GM06990 (cell line): ENCODE measurements around the gene EDA.
"Not testable (repeated sequence)": the region's sequence is repeated elsewhere in the genome, so short reads cannot be mapped to it uniquely, and the experiment has no call there.

Source experiments
- DNase-seq: peaks from one replicate; pipeline ENCODE4 v3.0.0-alpha.2; 2011; ENCODE audit not compliant: insufficient read length; ENCODE audit errors: extremely low read depth
- H3K27me3 ChIP-seq: replicated peaks from 2 replicates; pipeline ENCODE4 v1.6.0; 2011; ENCODE audit warnings: low read length; ENCODE audit not compliant: control insufficient read depth, insufficient read depth
- H3K36me3 ChIP-seq: 2 replicates; pipeline ENCODE4 v1.5.1; 2011; ENCODE audit warnings: low read length; ENCODE audit not compliant: control insufficient read depth, insufficient read depth
- H3K4me3 ChIP-seq: replicated peaks from 2 replicates; pipeline ENCODE4 v1.5.1; 2011; ENCODE audit warnings: low read depth, mild to moderate bottlenecking, control low read depth, low read length
- TF ChIP-seq, protein P1 (sequence below): IDR thresholded peaks from 2 replicates; pipeline ENCODE4 v1.5.1; 2011; ENCODE audit warnings: low read length, control low read depth, mild to moderate bottlenecking, inconsistent platforms; ENCODE audit not compliant: insufficient read depth, poor library complexity, severe bottlenecking

The EDA gene

DNA sequence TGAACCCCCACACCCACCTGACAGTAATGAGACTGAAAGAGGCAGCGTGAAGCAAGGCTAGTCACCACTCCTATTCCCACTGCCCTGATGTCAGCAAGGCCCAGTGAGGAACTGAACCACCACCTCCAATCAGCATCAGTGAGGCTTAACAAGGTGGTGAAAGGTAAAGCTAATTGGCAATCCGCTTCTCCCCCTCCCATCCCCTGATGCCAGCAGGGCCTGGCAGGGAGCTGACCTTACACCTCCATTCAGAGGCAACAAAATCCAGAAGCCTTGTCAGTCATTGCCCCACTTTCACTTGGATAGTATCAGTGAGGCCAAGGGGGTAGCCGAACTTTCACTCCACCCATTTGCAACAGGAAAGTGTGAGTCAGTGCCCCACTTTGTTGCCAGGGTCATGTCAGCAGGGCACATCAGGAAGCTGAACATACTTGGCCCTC lies 373.1 kb downstream of the EDA start:
- TF ChIP-seq, protein P1, sequence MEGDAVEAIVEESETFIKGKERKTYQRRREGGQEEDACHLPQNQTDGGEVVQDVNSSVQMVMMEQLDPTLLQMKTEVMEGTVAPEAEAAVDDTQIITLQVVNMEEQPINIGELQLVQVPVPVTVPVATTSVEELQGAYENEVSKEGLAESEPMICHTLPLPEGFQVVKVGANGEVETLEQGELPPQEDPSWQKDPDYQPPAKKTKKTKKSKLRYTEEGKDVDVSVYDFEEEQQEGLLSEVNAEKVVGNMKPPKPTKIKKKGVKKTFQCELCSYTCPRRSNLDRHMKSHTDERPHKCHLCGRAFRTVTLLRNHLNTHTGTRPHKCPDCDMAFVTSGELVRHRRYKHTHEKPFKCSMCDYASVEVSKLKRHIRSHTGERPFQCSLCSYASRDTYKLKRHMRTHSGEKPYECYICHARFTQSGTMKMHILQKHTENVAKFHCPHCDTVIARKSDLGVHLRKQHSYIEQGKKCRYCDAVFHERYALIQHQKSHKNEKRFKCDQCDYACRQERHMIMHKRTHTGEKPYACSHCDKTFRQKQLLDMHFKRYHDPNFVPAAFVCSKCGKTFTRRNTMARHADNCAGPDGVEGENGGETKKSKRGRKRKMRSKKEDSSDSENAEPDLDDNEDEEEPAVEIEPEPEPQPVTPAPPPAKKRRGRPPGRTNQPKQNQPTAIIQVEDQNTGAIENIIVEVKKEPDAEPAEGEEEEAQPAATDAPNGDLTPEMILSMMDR: no peak
- Histone ChIP-seq H3K36me3 (no peaks in the 10 kb centered on the region), H3K4me3 (no peak overlapping the region), H3K27me3 (no peaks in the 10 kb centered on the region)
- DNase-seq: no peak

DNA sequence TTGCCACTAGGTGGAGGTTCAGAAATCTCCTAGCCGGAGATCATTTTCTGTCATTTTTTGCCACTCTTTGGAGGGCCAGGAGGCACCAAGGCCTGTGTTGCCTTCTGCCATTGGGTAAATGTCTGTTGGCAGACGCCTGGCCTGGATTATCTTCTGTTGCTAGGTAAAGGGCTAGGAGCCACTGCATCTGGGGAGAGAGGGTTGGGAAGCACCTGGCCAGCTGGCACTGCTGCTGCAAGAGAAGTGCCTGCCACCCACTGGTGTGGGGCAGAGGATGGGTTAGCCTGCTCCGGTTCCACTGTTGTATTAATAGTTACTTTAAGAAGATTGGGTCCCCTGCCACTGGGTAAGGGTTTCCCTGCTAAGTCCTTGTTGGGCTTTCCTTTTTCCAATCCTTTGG lies 375.8 kb downstream of the EDA start:
- no peak overlapping the region for H3K4me3 ChIP-seq
- H3K27me3 ChIP-seq: no peaks in the 10 kb centered on the region
- DNase-seq: no peak
- TF ChIP-seq, protein P1: no peak
- no peaks in the 10 kb centered on the region for H3K36me3 ChIP-seq

DNA sequence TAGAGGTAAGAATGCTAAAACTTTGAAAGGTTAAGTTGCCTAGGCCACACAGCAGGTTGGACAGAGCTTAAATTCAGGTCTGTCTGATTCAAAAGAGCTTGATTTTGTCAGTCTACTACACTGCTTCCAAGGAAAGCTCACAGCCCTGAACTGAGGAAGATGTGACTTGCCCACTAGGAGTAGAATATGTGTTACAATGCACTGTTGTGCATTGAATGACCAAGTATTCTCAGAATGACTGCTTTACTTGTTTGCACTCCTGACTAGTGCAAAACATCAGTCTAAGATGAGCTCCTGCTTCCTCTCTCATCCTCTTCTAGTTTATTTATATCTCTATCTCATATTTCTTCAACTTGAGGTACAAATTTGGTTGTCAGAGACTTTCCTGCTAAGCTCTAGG lies 377.6 kb downstream of the EDA start:
- TF ChIP-seq, protein P1: no peak
- H3K4me3 ChIP-seq: no peak overlapping the region

DNA sequence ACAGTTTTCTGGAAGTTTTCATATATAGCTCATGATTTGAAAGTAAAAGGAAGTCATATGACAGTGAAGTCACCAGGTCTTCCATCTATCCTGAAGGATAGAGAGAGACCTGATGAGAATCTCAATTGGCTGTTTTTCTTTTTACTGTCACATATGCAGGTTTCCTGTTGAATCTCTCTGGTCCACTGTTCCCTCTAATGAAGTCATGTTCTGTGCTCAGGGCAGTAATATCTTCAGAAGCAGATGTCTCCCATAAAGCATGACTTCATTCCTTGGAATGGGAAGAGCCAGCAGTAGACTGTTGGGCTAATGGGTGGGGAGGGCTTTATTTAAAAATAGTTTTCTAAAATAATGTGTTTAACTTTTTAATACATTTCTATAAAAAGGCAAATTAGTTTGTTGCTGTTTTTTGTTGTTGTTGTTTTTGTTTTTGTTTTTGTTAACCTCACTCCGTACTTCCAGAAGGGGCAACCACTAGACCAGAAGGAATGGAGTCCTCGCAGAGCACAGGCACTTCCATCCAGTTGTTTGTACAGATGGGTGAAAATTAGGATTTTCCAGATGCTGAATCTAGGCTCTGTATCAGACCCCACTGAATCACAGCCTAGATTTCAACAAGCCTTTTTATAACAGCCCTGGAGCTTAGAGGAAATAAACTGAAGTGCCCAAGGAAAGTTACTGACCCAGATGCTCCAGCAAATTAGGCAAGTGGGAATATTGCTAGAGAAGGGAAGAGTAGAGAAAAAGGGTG lies 379.6 kb downstream of the EDA start:
- TF ChIP-seq, protein P1: no peak
- Histone ChIP-seq H3K27me3 (no peaks in the 10 kb centered on the region), H3K4me3 (no peak overlapping the region), H3K36me3 (no peaks in the 10 kb centered on the region)
- DNase-seq: no peak

More for the DNA sequence above, 377.6 kb downstream of the EDA start:
- DNase-seq: no peak
- no peaks in the 10 kb centered on the region for H3K36me3 ChIP-seq
- no peaks in the 10 kb centered on the region for H3K27me3 ChIP-seq

DNA sequence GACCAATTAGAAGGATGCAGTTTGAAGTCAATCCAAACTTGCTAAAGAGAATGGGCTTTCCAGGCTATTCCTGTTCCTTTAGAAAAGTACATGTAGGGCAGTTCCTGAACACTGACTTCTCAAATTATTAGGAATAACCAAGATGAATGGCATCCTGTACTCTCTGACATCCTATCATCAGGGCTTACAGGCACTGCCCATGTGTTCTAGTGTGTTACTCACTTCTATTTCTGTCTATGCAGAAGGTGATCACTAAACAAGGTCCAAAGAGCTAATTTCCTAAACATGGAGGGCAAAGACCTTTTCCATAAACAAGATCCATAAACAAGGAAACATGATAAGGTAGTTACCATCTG lies 380.2 kb downstream of the EDA start:
- TF ChIP-seq, protein P1: no peak

DNA sequence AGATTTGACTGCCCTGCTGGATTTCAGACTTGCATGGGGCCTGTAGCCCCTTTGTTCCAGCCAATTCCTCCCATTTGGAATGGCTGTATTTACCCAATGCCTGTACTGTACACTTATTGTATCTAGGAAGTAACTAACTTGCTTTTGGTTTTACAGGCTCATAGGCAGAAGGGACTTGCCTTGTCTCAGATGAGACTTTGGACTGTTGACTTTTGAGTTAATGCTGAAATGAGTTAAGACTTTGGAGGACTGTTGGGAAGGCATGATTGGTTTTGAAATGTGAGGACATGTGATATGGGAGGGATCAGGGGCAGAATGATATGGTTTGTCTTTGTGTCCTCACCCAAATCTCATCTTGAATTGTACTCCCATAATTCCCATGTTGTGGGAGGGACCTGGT lies 382.4 kb downstream of the EDA start:
- not testable (repeated sequence) for H3K4me3 ChIP-seq, H3K36me3 ChIP-seq, DNase-seq, H3K27me3 ChIP-seq

More for the DNA sequence above, 380.2 kb downstream of the EDA start:
- no peak for DNase-seq
- H3K27me3 ChIP-seq: no peaks in the 10 kb centered on the region
- no peaks in the 10 kb centered on the region for H3K36me3 ChIP-seq
- no peak overlapping the region for H3K4me3 ChIP-seq
